ENCODE measurements around the gene SETBP1.

SETBP1 gene

DNA sequence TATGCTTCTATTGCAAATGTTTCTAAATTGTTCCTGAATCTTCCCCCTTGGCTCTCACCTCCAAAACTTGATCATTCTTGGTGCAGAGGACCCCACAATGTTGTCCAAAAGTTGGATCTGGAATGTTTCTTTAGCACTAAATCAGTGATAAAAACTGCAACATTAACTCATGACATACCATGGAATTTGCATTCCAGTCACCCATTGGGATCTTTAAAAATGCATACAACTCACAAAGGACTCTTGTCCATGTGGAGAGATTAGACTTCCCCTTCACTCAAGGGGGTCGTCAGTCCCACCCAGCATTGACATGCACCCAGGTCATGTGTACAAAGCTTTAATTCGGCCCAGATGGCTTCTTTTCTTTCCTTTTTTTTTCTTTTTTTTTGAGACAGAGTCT, 169.3 kb downstream of the SETBP1 start:
- DNase-seq, result no peak

- no peak for DNase-seq
Measured at GRCh38 chr18:44851856-44852621, 171.4 kb downstream of the SETBP1 start.

GRCh38 chr18:44852818-44853217, 172.1 kb downstream of the SETBP1 start:
- no peak for DNase-seq

GRCh38 chr18:44853430-44853829, 172.7 kb downstream of the SETBP1 start:
- no peak for DNase-seq

DNA sequence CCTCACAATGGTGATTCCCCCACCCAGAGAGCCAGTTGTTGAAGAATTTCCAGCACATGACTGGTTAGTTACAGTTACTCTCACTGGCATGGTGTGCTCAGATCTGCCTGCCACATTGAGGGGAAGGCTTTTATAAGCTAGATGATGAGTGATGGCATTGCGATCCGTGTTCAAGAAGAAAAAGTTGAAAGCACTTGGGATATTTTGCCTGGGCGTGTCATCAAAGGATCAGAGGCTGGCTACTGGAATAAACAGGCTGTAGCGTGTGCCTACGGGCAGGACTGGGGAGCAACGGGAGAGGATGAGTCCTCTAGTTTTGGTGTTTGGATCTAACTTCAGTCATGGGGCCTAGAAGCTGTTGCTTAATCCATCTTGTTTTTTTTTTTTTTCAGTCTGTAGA, 175.0 kb downstream of the SETBP1 start:
- no peak for DNase-seq

- DNase-seq, result no peak
Measured at GRCh38 chr18:44856157-44856556, 175.5 kb downstream of the SETBP1 start.

GRCh38 chr18:44857081-44857480, 176.4 kb downstream of the SETBP1 start:
- DNase-seq, result no peak

GRCh38 chr18:44857744-44858491, 177.2 kb downstream of the SETBP1 start:
- no peak for DNase-seq

GRCh38 chr18:44859263-44859662, 178.6 kb downstream of the SETBP1 start:
- DNase-seq, result no peak

- no peak for DNase-seq
Measured at GRCh38 chr18:44859751-44860439, 179.2 kb downstream of the SETBP1 start.

DNA sequence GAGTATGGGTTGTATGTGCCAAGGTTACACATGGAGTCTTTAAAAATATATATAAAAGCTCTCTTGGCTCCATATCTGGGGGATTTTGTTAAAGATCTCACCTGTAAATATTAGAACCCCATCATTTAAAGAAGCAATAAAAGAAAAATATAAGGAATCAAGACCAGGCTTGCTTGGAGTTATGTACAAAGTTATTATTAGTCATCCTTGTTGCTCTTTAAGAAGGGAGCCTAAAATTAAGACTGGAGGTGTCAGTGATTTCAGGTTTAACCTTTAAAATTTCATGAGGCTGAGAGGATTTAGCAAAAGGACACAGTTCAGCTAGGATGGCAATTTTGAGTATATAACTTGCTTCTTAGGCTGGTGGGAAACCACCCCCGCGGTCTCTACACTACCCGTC, 181.4 kb downstream of the SETBP1 start:
- no peak for DNase-seq

- no peak for DNase-seq
Measured at GRCh38 chr18:44866103-44866502, 185.4 kb downstream of the SETBP1 start.

DNA sequence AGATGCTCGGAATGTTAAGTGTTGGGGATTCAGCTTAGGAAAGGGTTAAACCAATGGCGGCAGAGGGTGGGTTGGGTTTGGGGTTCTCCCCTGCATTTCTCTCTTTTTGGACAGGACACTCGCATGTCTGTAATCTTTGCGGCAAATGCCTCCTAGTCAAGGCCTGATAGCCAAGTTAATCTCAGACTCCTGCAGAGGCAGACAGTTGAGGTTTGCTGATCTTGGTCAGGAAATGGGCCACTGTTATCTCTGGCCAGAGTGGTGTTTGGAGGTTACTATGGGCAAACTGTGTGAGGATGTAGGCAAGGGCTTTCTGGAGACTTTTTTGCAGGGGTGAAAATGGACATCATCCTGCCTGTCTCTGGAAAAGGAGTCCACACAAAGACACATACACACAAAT, 188.8 kb downstream of the SETBP1 start:
- DNase-seq, result no peak

DNA sequence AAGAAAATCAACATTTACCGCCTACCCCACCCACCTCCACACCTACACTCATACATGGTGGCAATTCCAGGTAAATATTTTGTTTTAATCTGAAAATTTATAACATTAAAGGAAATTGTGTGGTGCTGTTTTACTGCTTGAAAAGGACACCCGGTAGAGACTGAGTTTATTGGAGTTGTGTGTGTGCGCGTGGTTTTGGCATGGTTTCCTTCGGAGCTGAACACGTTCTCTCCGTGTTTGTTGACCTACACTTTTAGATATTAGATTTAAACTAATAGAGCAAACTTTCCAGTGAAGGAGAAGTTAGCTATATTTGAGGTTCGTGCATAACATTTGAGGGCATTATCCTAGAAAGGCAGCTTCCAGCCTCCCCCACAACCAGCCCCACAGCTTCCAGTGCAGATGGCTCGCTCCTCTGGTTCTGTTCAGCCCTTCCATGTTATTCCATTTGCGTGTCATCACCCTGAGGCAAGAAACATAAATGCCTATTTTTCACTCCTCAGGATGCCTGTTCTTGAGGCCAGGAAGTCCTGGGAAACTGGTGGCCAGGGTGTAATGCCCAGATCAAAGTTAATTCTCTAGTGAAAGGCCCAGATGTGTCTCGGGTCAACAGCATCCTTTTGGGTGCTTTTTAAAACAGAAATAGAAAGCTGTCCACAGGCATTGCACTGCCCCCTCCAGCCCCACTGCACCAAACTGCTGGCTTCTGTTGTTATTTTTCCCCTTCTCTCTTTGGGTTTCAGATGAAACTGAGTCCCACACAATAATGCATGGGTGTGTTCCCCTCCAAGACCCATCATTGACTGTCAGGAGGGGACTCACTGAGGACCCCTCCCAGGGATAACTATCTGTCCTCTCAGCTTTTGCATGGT, 190.2 kb downstream of the SETBP1 start:
- DNase-seq, result no peak

- DNase-seq, result no peak
Measured at GRCh38 chr18:44871771-44872170, 191.1 kb downstream of the SETBP1 start.

- DNase-seq, result no peak
Measured at GRCh38 chr18:44876024-44876423, 195.3 kb downstream of the SETBP1 start.

DNA sequence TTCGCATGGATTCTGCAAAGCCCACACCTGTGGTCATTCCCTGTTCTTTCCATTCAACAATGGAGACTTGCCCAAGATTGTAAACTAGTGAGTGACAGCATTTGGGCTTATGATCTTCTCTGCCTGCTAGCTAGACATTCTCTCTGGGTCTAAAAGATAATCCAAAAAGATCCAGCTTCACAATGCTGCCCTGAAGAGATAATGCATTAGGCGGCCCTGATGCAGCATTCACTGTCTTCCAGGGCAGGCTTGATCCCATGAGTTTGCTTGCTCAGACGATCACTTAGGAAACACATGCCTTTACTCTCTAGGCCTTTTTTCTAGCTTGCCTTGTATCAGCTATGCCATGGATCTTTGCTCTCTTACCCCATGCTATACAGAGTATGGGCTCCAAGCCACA, 196.1 kb downstream of the SETBP1 start:
- no peak for DNase-seq

- DNase-seq, result no peak
Measured at GRCh38 chr18:44878335-44878734, 197.6 kb downstream of the SETBP1 start.

DNA sequence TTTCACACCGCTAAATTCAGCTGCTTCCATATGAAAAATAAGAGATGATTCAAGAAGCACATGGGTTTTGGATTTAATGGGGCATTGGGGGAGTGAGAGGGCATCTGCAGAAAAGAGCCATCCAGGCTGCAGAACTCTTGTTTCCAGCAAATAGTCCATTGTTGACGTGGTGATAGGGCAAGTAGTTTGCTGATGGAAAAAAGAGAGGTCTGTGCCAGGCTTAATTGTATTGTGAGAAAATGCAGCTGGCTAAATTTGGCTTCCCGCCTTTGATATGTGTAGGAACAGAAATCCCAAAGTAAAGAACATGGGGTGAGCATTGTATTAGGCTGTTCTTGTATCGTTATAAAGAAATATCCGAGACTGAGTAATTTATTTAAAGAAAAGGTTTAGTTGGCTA, 199.5 kb downstream of the SETBP1 start:
- no peak for DNase-seq

- DNase-seq, result no peak
Measured at GRCh38 chr18:44881461-44882162, 200.9 kb downstream of the SETBP1 start.

- no peak for DNase-seq
Measured at GRCh38 chr18:44882163-44882868, 201.6 kb downstream of the SETBP1 start.

DNA sequence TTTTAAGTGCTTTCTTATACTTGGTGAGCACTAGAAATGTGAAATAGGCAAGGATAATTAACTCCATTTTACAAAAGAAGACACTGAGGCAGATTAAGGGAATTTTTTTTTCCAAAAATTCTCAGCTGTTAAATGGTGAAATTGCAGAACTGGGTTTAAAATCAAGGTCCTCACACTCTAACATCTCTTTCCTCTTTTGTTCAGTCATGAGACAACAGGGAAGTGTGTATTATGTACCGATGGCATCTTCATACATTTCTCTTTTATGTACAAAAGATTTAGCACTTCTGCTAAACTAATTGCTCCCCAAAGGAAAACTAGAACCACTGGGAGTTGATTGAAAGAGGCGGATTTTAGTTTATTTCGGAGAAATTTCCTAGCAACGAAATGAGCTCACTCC, 203.0 kb downstream of the SETBP1 start:
- DNase-seq, result no peak

All from amniotic stem cell (primary cell).